Measurements from ENCODE around the gene MAP3K1. TPM values are rescaled to one million over a fixed set of nuclear protein-coding genes. Genes with fewer than 3 reads are reported as not detected.
"Not testable (repeated sequence)": the region's sequence is repeated elsewhere in the genome, so short reads cannot be mapped to it uniquely, and the experiment has no call there.

MAP3K1 gene
- total RNA-seq, 1 experiment from 2014 or later: 9.3 TPM

DNA sequence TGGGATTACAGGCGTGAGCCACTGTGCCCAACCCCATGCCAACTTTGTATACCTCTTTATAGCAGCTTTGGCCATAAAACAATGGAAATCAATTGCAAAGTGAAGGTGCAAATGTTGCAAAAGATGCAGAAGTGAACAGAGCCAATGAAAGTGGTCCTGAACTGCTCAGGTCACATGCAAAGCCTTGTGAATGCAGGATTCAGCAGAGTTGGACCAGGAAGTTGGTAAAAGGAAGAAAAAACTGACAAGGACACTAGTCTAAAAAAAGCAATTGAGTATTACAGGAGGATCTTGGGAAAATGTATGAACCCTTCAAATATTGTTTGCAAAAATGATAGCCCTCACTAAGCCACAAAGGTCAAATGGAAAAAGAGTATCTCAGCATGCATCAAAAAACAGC is 4.5 kb upstream of the MAP3K1 start:
- H3K36me3 ChIP-seq: no peaks in the 10 kb centered on the region
- no peaks in the 10 kb centered on the region for H3K27me3 ChIP-seq
- H3K4me3 ChIP-seq: no peak overlapping the region
- no peaks in the 10 kb centered on the region for H3K9me3 ChIP-seq
- no peak for DNase-seq

DNA sequence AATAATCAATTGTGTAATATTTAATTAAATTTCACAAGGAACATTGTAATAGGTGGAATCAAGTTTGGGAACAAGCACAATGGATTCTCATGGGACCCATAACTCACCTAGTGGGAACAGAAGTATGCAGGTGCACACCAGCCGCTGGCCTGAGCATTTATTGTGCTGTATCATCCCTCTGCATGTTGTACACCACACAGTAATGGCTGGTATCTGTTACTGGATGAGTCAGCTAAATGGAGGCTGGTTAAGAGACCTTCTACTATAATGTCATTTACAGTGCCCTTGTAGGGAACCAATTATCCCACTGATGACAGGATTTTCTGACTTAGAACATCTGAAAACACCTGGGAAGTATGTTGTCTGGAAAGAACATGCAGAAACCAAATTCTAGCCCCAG is 3.2 kb upstream of the MAP3K1 start:
- no peaks in the 10 kb centered on the region for H3K36me3 ChIP-seq
- no peaks in the 10 kb centered on the region for H3K9me3 ChIP-seq
- no peaks in the 10 kb centered on the region for H3K27me3 ChIP-seq
- DNase-seq: no peak
- H3K4me3 ChIP-seq: no peak overlapping the region

- Histone ChIP-seq H3K27me3 (no peaks in the 10 kb centered on the region), H3K36me3 (no peaks in the 10 kb centered on the region), H3K4me3 (no peak overlapping the region), H3K9me3 (no peaks in the 10 kb centered on the region)
- no peak for DNase-seq
Observed at GRCh38 chr5:56813302-56813701, 2.0 kb upstream of the MAP3K1 start.

GRCh38 chr5:56814361-56814962 is 887 bp upstream of the MAP3K1 start:
- peak; percentile 8 for DNase-seq
- no peaks in the 10 kb centered on the region for H3K36me3 ChIP-seq
- H3K9me3 ChIP-seq: no peaks in the 10 kb centered on the region
- no peaks in the 10 kb centered on the region for H3K27me3 ChIP-seq
- peak overlapping the region; percentile 78 for H3K4me3 ChIP-seq

GRCh38 chr5:56815658-56816545 is 553 bp downstream of the MAP3K1 start:
- no peaks in the 10 kb centered on the region for H3K9me3 ChIP-seq
- H3K27me3 ChIP-seq: no peaks in the 10 kb centered on the region
- H3K36me3 ChIP-seq: peaks cover 6% of the 10 kb centered on the region; the same call in 1 of the 2 replicates
- peak overlapping the region; percentile 78 for H3K4me3 ChIP-seq
- peak; percentile 21 for DNase-seq

DNA sequence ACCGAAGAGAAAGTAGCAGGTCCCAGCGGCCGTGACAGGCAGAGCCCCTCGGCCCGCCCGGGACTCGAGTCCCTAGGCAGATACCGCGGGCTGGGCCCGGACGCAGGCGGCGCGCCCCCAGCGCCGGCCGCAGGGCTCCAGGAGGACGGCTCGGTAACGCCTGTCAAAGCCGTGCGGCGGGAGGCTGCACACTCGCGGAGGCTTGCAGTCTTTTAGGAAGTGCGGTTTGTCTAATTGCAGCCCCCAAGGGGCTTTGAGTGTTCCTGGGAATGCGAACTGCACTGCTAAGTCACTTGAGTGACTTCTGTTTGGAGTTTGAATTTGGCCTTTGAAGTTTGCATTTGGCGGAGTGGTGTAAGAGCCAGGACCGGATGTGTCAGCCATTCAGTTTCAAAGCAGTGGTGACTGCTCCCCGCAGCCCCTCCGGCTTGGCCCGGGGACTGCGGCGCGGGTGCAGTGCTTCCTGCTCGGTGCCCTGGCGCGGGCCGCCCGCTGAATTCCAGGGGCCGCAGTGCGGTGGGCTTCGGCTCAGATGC is 1.3 kb downstream of the MAP3K1 start:
- Histone ChIP-seq H3K9me3 (no peaks in the 10 kb centered on the region), H3K36me3 (peaks cover 6% of the 10 kb centered on the region), H3K4me3 (peak overlapping the region; percentile 78), H3K27me3 (no peaks in the 10 kb centered on the region)
- peak; percentile 67 for DNase-seq

DNA sequence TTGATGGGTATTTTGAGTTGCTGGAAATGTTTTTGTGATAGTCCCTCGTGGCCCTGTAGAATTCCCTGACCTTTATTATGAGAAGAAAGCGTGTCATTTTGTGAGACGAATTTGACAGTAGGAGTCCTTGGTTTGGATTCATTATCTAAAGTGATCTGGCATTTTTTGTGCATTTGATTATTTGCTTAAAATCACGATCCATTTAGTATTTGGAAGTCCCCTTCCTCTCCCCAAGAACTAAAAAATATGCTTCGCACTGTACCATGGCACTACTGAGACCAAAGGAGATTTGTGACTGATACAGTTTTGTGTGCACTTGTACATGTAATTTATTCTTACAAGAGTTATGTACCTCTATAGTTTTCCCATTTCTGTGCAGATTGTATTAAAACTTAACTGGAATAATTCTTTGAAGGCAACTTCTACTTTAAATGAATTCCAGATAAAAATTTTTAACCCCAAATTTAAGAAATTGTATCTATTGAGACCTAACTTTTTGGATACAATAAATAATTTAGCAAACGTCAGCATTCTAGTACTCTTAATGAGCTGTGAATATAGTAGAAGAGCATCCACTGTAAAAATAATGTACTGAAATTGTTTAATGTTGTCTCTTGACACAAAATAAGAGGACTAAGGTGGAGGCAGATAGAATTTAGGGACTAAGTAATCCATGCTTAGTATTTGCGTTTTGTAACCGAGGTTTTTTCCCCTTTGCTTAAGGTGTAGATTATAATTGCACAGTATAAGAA is 2.1 kb downstream of the MAP3K1 start:
- Histone ChIP-seq H3K27me3 (no peaks in the 10 kb centered on the region), H3K4me3 (peak overlapping the region; percentile 78), H3K9me3 (no peaks in the 10 kb centered on the region), H3K36me3 (peaks cover 6% of the 10 kb centered on the region)
- no peak for DNase-seq

GRCh38 chr5:56818450-56819037 is 3.2 kb downstream of the MAP3K1 start:
- no peaks in the 10 kb centered on the region for H3K9me3 ChIP-seq
- peaks cover 6% of the 10 kb centered on the region for H3K36me3 ChIP-seq
- H3K27me3 ChIP-seq: no peaks in the 10 kb centered on the region
- peak overlapping the region; percentile 78 for H3K4me3 ChIP-seq
- no peak for DNase-seq

DNA sequence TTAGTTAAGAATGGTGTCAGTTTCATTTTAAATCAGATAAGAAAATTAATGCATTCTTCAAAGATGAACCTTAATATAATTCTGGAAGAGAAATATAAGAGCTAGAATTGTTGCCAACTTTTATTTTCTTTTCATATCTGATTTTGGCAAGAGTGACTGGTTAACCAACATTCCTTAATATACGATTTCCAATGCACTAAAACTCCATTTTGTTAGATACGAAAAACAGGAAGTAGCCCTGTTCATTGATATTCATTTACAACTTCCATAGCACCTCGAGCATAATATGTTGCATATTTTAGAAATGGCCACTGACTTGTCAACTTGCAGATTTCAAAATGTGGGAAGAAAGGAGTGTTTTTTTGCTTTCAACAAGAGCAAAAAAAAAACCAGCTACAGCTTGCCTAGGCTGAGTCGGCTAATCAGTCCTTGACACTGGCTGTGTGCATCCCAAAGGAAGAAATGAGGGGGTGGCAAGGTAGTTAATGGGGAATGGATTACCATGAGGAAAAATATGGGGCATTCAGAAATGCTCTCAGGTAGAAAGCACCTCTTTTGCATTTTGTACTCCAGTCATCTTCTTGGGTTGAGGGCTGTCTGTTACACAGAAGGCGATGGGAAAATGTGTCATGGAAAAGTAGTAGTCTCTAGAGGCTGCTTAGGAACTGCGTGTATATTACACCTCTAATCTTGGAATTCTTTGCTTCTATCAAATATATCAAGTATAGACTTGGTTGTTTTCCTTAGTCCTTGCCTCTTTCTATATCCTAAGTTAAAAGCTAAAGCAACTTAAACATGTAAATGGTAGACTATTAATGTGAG is 3.9 kb downstream of the MAP3K1 start:
- Histone ChIP-seq H3K4me3 (peak overlapping the region; percentile 78), H3K36me3 (peaks cover 6% of the 10 kb centered on the region), H3K9me3 (no peaks in the 10 kb centered on the region), H3K27me3 (no peaks in the 10 kb centered on the region)
- DNase-seq: no peak

DNA sequence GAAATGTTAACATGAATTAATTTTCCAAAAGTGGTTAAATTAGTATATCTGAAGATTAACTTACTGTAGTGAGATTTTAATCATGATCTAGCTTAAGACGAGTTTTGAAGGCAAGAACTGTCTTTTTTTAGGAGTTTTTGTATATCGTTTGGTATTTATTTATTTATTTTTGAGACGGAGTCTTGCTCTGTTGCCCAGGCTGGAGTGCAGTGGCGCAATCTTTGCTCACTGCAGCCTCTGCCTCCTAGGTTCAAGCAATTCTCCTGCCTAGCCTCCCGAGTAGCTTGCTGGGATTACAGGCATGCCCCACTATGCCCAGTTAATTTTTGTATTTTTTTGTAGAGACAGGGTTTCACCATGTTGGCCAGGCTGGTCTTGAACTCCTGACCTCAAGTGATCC is 6.5 kb downstream of the MAP3K1 start:
- not testable (repeated sequence) for H3K36me3 ChIP-seq, DNase-seq, H3K4me3 ChIP-seq, H3K9me3 ChIP-seq, H3K27me3 ChIP-seq

DNA sequence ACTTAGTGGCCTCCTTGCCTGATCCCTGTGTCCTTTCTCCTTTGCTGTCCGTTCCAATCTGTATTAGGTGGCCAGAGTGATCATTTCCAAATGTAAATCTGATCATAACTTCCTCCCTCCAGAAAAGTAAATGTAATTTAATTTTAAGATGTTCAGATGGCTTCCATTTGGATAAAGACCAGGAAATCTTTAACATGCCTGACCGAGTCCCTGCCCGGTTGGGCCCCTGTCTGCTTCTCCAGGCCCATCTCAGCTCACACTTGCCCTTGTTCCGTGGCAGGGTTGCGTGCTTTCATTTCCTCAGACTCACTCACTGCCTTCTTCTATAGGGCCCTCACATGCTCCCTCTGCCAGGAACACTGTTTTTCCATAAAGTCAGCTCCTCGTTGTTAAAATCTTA is 7.6 kb downstream of the MAP3K1 start:
- Histone ChIP-seq H3K9me3 (no peaks in the 10 kb centered on the region), H3K4me3 (no peak overlapping the region), H3K27me3 (no peaks in the 10 kb centered on the region), H3K36me3 (peaks cover 10% of the 10 kb centered on the region)
- no peak for DNase-seq

- Histone ChIP-seq H3K36me3 (peaks cover 10% of the 10 kb centered on the region), H3K9me3 (no peaks in the 10 kb centered on the region), H3K27me3 (no peaks in the 10 kb centered on the region), H3K4me3 (no peak overlapping the region)
- DNase-seq: no peak
Observed at GRCh38 chr5:56824019-56824418, 8.7 kb downstream of the MAP3K1 start.

GRCh38 chr5:56825222-56825824 is 10.0 kb downstream of the MAP3K1 start:
- Histone ChIP-seq H3K36me3 (peaks cover 8% of the 10 kb centered on the region), H3K27me3 (no peaks in the 10 kb centered on the region), H3K9me3 (no peaks in the 10 kb centered on the region), H3K4me3 (no peak overlapping the region)
- no peak for DNase-seq

DNA sequence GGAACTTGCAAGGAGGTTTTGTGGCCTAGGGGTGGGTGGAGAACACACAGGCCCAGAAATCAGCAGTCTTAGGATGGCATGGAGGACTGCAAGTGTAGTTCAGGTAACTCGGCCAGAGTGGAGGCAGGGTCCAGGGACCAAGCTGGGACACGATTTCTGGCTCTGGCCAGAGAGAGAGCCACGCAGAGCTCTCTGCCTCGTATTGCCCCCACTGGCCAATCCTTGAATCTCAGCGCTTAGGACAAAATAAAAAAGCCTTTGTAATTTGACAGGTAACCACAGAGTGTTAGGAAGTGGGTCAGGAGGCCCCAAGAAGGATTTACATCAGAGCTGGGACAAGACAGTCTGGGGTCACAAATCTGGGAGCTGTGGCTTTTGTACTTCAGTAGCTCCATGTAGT is 11.7 kb downstream of the MAP3K1 start:
- H3K36me3 ChIP-seq: 0 out of 2 replicates have a peak, but pooled peaks cover 4% of the 10 kb centered on the region
- no peak for DNase-seq
- H3K9me3 ChIP-seq: no peaks in the 10 kb centered on the region
- H3K27me3 ChIP-seq: no peaks in the 10 kb centered on the region
- H3K4me3 ChIP-seq: no peak overlapping the region

DNA sequence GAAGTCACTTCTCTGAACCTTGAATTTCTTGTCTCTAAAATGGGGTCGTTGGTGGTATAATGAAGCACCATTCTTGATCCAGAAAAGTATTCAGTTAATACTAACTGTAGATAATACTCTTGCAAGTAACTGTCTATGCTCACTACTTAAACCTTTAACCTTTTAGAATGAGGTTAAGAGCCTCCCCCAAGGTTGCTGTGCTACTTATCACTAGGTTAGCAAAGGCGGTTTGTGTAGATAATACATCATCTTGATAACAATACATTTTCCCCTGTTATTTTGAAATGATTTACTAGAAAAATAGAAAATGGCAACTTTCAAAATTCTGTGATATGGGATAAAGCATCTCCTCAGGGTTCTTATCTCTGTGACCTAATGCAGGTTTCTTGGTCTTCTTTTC is 12.6 kb downstream of the MAP3K1 start:
- Histone ChIP-seq H3K4me3 (no peak overlapping the region), H3K9me3 (no peaks in the 10 kb centered on the region), H3K27me3 (no peaks in the 10 kb centered on the region), H3K36me3 (0 out of 2 replicates have a peak, but pooled peaks cover 4% of the 10 kb centered on the region)
- no peak for DNase-seq

Measured in MG63 (cell line).